Measurements from ENCODE around the gene GPALPP1. TPM values are rescaled to one million over a fixed set of nuclear protein-coding genes. Genes with fewer than 3 reads are reported as not detected.
"Not testable (repeated sequence)": the region's sequence is repeated elsewhere in the genome, so short reads cannot be mapped to it uniquely, and the experiment has no call there.

GPALPP1 gene
- total RNA-seq, 2 donors from 2014 or later: 24.3 to 32.6 TPM

- Mint-ChIP-seq H3K27me3 (peaks cover 21 to 23% of the 10 kb centered on the region in 2 donors), H3K4me3 (no peak overlapping the region), H3K36me3 (no peaks in the 10 kb centered on the region), H3K9me3 (no peaks in the 10 kb centered on the region), H3K4me1 (ENCODE audit: low read depth in 2 of 2) (peaks cover 0 to 14% of the 10 kb centered on the region in 2 donors), H3K27ac (no peak overlapping the region)
- DNase-seq (ENCODE audit: low spot score) (no peak), ATAC-seq (no peak)
Measured at GRCh38 chr13:45060062-45060461, 70.7 kb downstream of the GPALPP1 start.

- no peak overlapping the region for H3K27ac Mint-ChIP-seq
- peaks cover 18 to 25% of the 10 kb centered on the region in 2 donors for H3K27me3 Mint-ChIP-seq
- H3K9me3 Mint-ChIP-seq: no peaks in the 10 kb centered on the region
- no peak overlapping the region for H3K4me3 Mint-ChIP-seq
- no peaks in the 10 kb centered on the region for H3K36me3 Mint-ChIP-seq
- DNase-seq (ENCODE audit: low spot score): no peak
- no peaks in the 10 kb centered on the region for H3K4me1 Mint-ChIP-seq (ENCODE audit: low read depth in 2 of 2)
- no peak for ATAC-seq
Measured at GRCh38 chr13:45063261-45063860, 74.0 kb downstream of the GPALPP1 start.

- not testable (repeated sequence) for H3K4me1 Mint-ChIP-seq (ENCODE audit: low read depth in 2 of 2); DNase-seq (ENCODE audit: low spot score); H3K36me3 Mint-ChIP-seq; H3K4me3 Mint-ChIP-seq; ATAC-seq; H3K27ac Mint-ChIP-seq; H3K9me3 Mint-ChIP-seq
- peaks cover 20% of the 10 kb centered on the region in 2 donors for H3K27me3 Mint-ChIP-seq
Measured at GRCh38 chr13:45063889-45064288, 74.6 kb downstream of the GPALPP1 start.

GRCh38 chr13:45064889-45065288, 75.6 kb downstream of the GPALPP1 start:
- Mint-ChIP-seq H3K27ac (no peak overlapping the region), H3K27me3 (peaks cover 12 to 14% of the 10 kb centered on the region in 2 donors), H3K9me3 (no peaks in the 10 kb centered on the region), H3K36me3 (no peaks in the 10 kb centered on the region), H3K4me3 (no peak overlapping the region), H3K4me1 (ENCODE audit: low read depth in 2 of 2) (no peaks in the 10 kb centered on the region)
- no peak for DNase-seq (ENCODE audit: low spot score)
- ATAC-seq: no peak

- no peak for ATAC-seq
- peaks cover 7 to 12% of the 10 kb centered on the region in 2 donors for H3K27me3 Mint-ChIP-seq
Measured at GRCh38 chr13:45068036-45069001, 79.0 kb downstream of the GPALPP1 start.

GRCh38 chr13:45073809-45074208, 84.5 kb downstream of the GPALPP1 start:
- DNase-seq (ENCODE audit: low spot score) (no peak), ATAC-seq (no peak)
- no peak overlapping the region for H3K4me3 Mint-ChIP-seq
- H3K36me3 Mint-ChIP-seq: no peaks in the 10 kb centered on the region
- no peak overlapping the region for H3K27ac Mint-ChIP-seq
- peaks cover 14 to 15% of the 10 kb centered on the region in 2 donors for H3K4me1 Mint-ChIP-seq (ENCODE audit: low read depth in 2 of 2)
- peaks cover 7 to 19% of the 10 kb centered on the region in 2 donors for H3K27me3 Mint-ChIP-seq
- H3K9me3 Mint-ChIP-seq: no peaks in the 10 kb centered on the region

More at GRCh38 chr13:45068036-45069001, 79.0 kb downstream of the GPALPP1 start:
- no peak for DNase-seq (ENCODE audit: low spot score)
- Mint-ChIP-seq H3K9me3 (no peaks in the 10 kb centered on the region), H3K27ac (no peak overlapping the region), H3K4me3 (no peak overlapping the region), H3K36me3 (no peaks in the 10 kb centered on the region), H3K4me1 (ENCODE audit: low read depth in 2 of 2) (no peaks in the 10 kb centered on the region)

GRCh38 chr13:45074721-45075120, 85.4 kb downstream of the GPALPP1 start:
- Mint-ChIP-seq H3K4me3 (no peak overlapping the region), H3K36me3 (no peaks in the 10 kb centered on the region), H3K4me1 (ENCODE audit: low read depth in 2 of 2) (peaks cover 14 to 15% of the 10 kb centered on the region in 2 donors), H3K9me3 (no peaks in the 10 kb centered on the region), H3K27me3 (peaks cover 7 to 19% of the 10 kb centered on the region in 2 donors), H3K27ac (no peak overlapping the region)
- ATAC-seq: no peak
- no peak for DNase-seq (ENCODE audit: low spot score)

- no peaks in the 10 kb centered on the region for H3K9me3 Mint-ChIP-seq
- H3K27ac Mint-ChIP-seq: peak overlapping the region in 1 of 2 donors; percentile 5
- peaks cover 7 to 28% of the 10 kb centered on the region in 2 donors for H3K27me3 Mint-ChIP-seq
- peaks cover 14 to 15% of the 10 kb centered on the region in 2 donors for H3K4me1 Mint-ChIP-seq (ENCODE audit: low read depth in 2 of 2)
- peak overlapping the region; percentile 25 for H3K4me3 Mint-ChIP-seq
- DNase-seq (ENCODE audit: low spot score) (no peak), ATAC-seq (no peak)
- no peaks in the 10 kb centered on the region for H3K36me3 Mint-ChIP-seq
Measured at GRCh38 chr13:45078003-45078402, 88.7 kb downstream of the GPALPP1 start.

Other genes starting within 250 kb of the GPALPP1 start
- 1 to 10 TPM; 5.7 to 6.9 TPM for gene NUFIP1, start 67 bp upstream of the GPALPP1 start, total RNA-seq
- 10 to 100 TPM; 20.7 to 32.1 TPM for gene GTF2F2, start 131.0 kb downstream of the GPALPP1 start, total RNA-seq
- not detected for gene KCTD4, start 211.5 kb downstream of the GPALPP1 start, total RNA-seq